ENCODE measurements around the gene PDCD2L. TPM values are rescaled to one million over a fixed set of nuclear protein-coding genes. Genes with fewer than 3 reads are reported as not detected.

Gene PDCD2L
- total and polyA plus RNA-seq, 2 of the 8 experiments (the other 6 are each of a cell fraction or from before 2014, with no cell fraction given) = 51.5 to 78.1 TPM

DNA sequence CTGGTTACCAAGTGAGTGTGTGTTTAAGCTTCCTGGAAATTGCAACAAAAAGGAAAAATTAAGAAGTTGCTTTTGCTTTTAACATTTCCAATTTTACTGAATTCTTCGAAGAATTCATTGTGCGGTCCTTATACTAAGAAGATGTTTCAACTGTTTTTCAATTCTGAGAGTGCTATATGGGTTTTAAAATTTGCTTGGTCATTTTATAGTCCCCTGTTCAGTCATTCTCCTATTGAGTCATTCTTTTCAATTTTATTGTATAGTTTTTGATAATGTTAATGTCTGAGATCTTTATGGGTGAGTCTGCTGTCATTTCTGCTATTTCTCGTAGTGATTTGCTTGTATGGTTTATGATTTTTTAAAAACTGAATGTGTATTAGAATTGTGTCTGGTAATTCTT is 50.5 kb downstream of the PDCD2L start:
- H4K91ac ChIP-seq (replicated peaks; ENCODE audit: insufficient read length, low read length) = no peak overlapping the region
- TF ChIP-seq KDM4A (IDR thresholded peaks at IDR 0.05; ENCODE audit: low read depth, low read length, severe bottlenecking) = no peak
- no peak for TF ChIP-seq CBX8 (IDR thresholded peaks at IDR 0.05; ENCODE audit: borderline replicate concordance, low read depth, low read length)
- no peak for TF ChIP-seq SIN3A (conservative IDR thresholded peaks at IDR 0.05 in 1 of 2, IDR thresholded peaks at IDR 0.05 in 1 of 2; ENCODE audit: low read depth in 1 of 2, low read length in 2 of 2)
- TF ChIP-seq SP4 (IDR thresholded peaks at IDR 0.05; ENCODE audit: low read length) = no peak
- TF ChIP-seq NANOG (IDR thresholded peaks at IDR 0.05; ENCODE audit: insufficient read depth, low read depth, low read length, poor library complexity, severe bottlenecking) = no peak
- no peak for TF ChIP-seq KDM1A (IDR thresholded peaks at IDR 0.05; ENCODE audit: borderline replicate concordance, low read length)
- no peak for TF ChIP-seq BACH1 (IDR thresholded peaks at IDR 0.05; ENCODE audit: low read length)
- TF ChIP-seq CREB1 (IDR thresholded peaks at IDR 0.05) = no peak
- TF ChIP-seq SRF (IDR thresholded peaks at IDR 0.05; ENCODE audit: low read depth, low read length) = no peak
- no peak overlapping the region for H3K4me2 ChIP-seq (ENCODE audit: insufficient read depth in 1 of 2, low read depth in 2 of 2, low read length in 2 of 2)
- no peak for FAIRE-seq
- H2BK5ac ChIP-seq (ENCODE audit: low read depth, low read length) = no peak overlapping the region
- H3K23me2 ChIP-seq (ENCODE audit: low read depth, low read length) = no peaks in the 10 kb centered on the region
- no peak overlapping the region for H3K4ac ChIP-seq (replicated peaks; ENCODE audit: insufficient read length, low read depth, low read length)
- H3K27ac ChIP-seq (ENCODE audit: low read depth, low read length) = no peak overlapping the region
- H2BK20ac ChIP-seq (ENCODE audit: low read length) = no peak overlapping the region
- H3K18ac ChIP-seq (ENCODE audit: extremely low read depth, low read length) = no peak overlapping the region
- no peak overlapping the region for H3K4me3 ChIP-seq (ENCODE audit: extremely low read depth in 1 of 4, insufficient read depth in 2 of 4, low read depth in 3 of 4, low read length in 4 of 4)
- peaks cover 23 to 85% (median 62%) of the 10 kb centered on the region in 4 experiments for H3K36me3 ChIP-seq (ENCODE audit: control insufficient read depth in 2 of 4, insufficient read depth in 4 of 4, low read length in 3 of 4)
- no peaks in the 10 kb centered on the region for H3K4me1 ChIP-seq (replicated peaks in 1 of 4; ENCODE audit: control insufficient read depth in 3 of 4, insufficient read depth in 4 of 4, low read length in 3 of 4)
- no peak overlapping the region for H2BK12ac ChIP-seq (ENCODE audit: low read depth, low read length)
- H2AK5ac ChIP-seq (ENCODE audit: low read depth, low read length) = no peak overlapping the region
- no peak overlapping the region for H2BK120ac ChIP-seq (replicated peaks; ENCODE audit: low read depth, low read length)
- H4K20me1 ChIP-seq (replicated peaks in 1 of 2; ENCODE audit: control insufficient read depth in 1 of 2, insufficient read depth in 2 of 2, low read length in 2 of 2) = peaks cover 2% of the 10 kb centered on the region in 2 experiments
- H3K14ac ChIP-seq (ENCODE audit: insufficient read length) = no peak overlapping the region
- H3K79me2 ChIP-seq (ENCODE audit: control insufficient read depth in 1 of 2, insufficient read depth in 2 of 2, low read length in 2 of 2) = peaks cover 0 to 36% of the 10 kb centered on the region in 2 experiments; a peak in 2 of 4 replicates
- DNase-seq (ENCODE audit: low read depth in 1 of 2, low spot score in 2 of 2) = no peak
- H3K27me3 ChIP-seq (replicated peaks in 1 of 4; ENCODE audit: control insufficient read depth in 3 of 4, extremely low read depth in 1 of 4, insufficient read depth in 3 of 4, low read length in 3 of 4) = no peaks in the 10 kb centered on the region
- no peak overlapping the region for H3K23ac ChIP-seq (ENCODE audit: insufficient read length)
- no peak overlapping the region for H4K8ac ChIP-seq (ENCODE audit: extremely low read depth, insufficient read depth, low read length)
- peaks cover 5% of the 10 kb centered on the region; the same call in 1 of the 2 replicates for H3K79me1 ChIP-seq (ENCODE audit: low read depth, low read length)
- H2BK15ac ChIP-seq (ENCODE audit: low read length) = no peak overlapping the region
- CTCF ChIA-PET (ENCODE audit: partially characterized antibody) = no interaction called here
- no peak overlapping the region for H4K5ac ChIP-seq (ENCODE audit: insufficient read length, low read depth, low read length)
- no peaks in the 10 kb centered on the region for H3K9me3 ChIP-seq (ENCODE audit: insufficient read depth in 2 of 2, low read depth in 1 of 2, low read length in 1 of 2)
- H2AFZ ChIP-seq (ENCODE audit: low read length) = no peak overlapping the region
- H3K56ac ChIP-seq (replicated peaks; ENCODE audit: insufficient read length, low read depth, low read length) = no peak overlapping the region
- H3K9ac ChIP-seq (replicated peaks in 1 of 4; ENCODE audit: extremely low read depth in 1 of 4, low read depth in 3 of 4, low read length in 3 of 4) = no peak overlapping the region
- WGBS, 2 experiments (ENCODE audit: extremely low coverage in 1 of 2, insufficient coverage in 1 of 2, insufficient read length in 1 of 2, insufficient replicate concordance in 2 of 2, low coverage in 1 of 2, low lambda C conversion rate in 2 of 2, missing lambda C conversion rate in 1 of 2) = 95% methylated on average over 3 of the region's 3 CpGs; no CpG with 5 or more reads in 1 of the 2 experiments
- POLR2A ChIA-PET (ENCODE audit: partially characterized antibody) = no interaction called here
